GM12878 (cell line): ENCODE measurements around the gene POLE3. TPM values are rescaled to one million over a fixed set of nuclear protein-coding genes. Genes with fewer than 3 reads are reported as not detected.

Source experiments
- ATAC-seq: fragments of 200-7000 bp; cut with Tn5 transposase; 3 replicates; pipeline ENCODE4 v1.9.1; 2020; ENCODE audit warnings: mild to moderate bottlenecking, moderate library complexity
- BruUV-seq: library from RNA; stranded (reverse); fragments of 400-500 nt; replicated peaks from 2 replicates; lab custom pipeline; 2021; lab: Mats Ljungman, UMichigan
- CTCF ChIA-PET: fragments of 300-600 bp; sonication (Branson Sonifier 250); formaldehyde crosslinking; extraction: SDS; loops from one replicate; lab custom pipeline; 2021; ENCODE audit warnings: inconsistent platforms; lab: Yijun Ruan, JAX
- POLR2A ChIA-PET: fragments of 350-600 bp; formaldehyde crosslinking; extraction: SDS; loops from one replicate; lab custom pipeline; 2021; ENCODE audit warnings: inconsistent platforms; lab: Charles Lee
- RAD21 ChIA-PET: fragments of 300-600 bp; sonication (Branson Sonifier 250); formaldehyde crosslinking; loops from one replicate; lab custom pipeline; 2023; ENCODE audit warnings: antibody characterized with exemption; ENCODE audit not compliant: unreplicated experiment; lab: Charles Lee
- SMC1A ChIA-PET: fragments of 300-600 bp; sonication (Branson Sonifier 250); formaldehyde crosslinking; loops from one replicate; lab custom pipeline; 2023; ENCODE audit not compliant: unreplicated experiment, uncharacterized antibody; lab: Charles Lee
- DNase-seq: peaks from one replicate; pipeline ENCODE4 v3.0.0-alpha.2; 2011; ENCODE audit warnings: low read depth, low spot score
- FAIRE-seq: peaks from 3 replicates; lab custom pipeline; 2011; peaks lifted over from hg19 to GRCh38; lab: Jason Lieb, UNC
- H2AFZ ChIP-seq: 2 replicates; pipeline ENCODE4 v1.6.0; 2011; ENCODE audit warnings: low read depth, low read length, control low read depth; ENCODE audit not compliant: control insufficient read depth
- H3K27ac ChIP-seq: 2 replicates; pipeline ENCODE4 v1.5.1; 2011; ENCODE audit warnings: control low read depth; ENCODE audit not compliant: control insufficient read depth, insufficient read depth
- H3K27me3 ChIP-seq, 2 experiments: replicated peaks in 1 of 2; 2 replicates each; pipeline versions ENCODE4 v1.6.0 to v1.6.1; 2011; ENCODE audit warnings: low read length in 1 of 2; ENCODE audit not compliant: control insufficient read depth in 2 of 2, insufficient read depth in 2 of 2
- H3K36me3 ChIP-seq, 2 experiments: 2 replicates each; pipeline ENCODE4 v1.5.1; 2011; ENCODE audit warnings: low read length in 1 of 2; ENCODE audit not compliant: control insufficient read depth in 2 of 2, insufficient read depth in 2 of 2
- H3K4me1 ChIP-seq: 2 replicates; pipeline ENCODE4 v1.6.1; 2011; ENCODE audit warnings: mild to moderate bottlenecking, low read length, moderate library complexity, mixed read lengths; ENCODE audit not compliant: control insufficient read depth, insufficient read depth
- H3K4me2 ChIP-seq: 2 replicates; pipeline ENCODE4 v1.6.0; 2011; ENCODE audit warnings: control low read depth; ENCODE audit not compliant: control insufficient read depth, insufficient read depth
- H3K4me3 ChIP-seq: fragments of 200-600 bp; sonication (generic); 2 replicates; pipeline ENCODE4 v1.5.1; 2016
- H3K79me2 ChIP-seq: 2 replicates; pipeline ENCODE4 v1.6.0; 2011; ENCODE audit warnings: low read length; ENCODE audit not compliant: control insufficient read depth, insufficient read depth
- H3K9ac ChIP-seq: 2 replicates; pipeline ENCODE4 v1.8.0; 2011; ENCODE audit warnings: low read length, control low read depth, mixed read lengths; ENCODE audit not compliant: control insufficient read depth, insufficient read depth
- H3K9me3 ChIP-seq: replicated peaks from 3 replicates; pipeline ENCODE4 v1.5.1; 2011; ENCODE audit warnings: mild to moderate bottlenecking, low read length; ENCODE audit not compliant: control insufficient read depth, insufficient read depth
- H4K20me1 ChIP-seq: 2 replicates; pipeline ENCODE4 v1.6.0; 2011; ENCODE audit not compliant: control insufficient read depth, insufficient read depth
- CBX5 ChIP-seq: sonication (generic); IDR thresholded peaks from 2 replicates; pipeline ENCODE4 v1.6.1; 2016; ENCODE audit warnings: low read depth, moderate library complexity, mild to moderate bottlenecking, inconsistent platforms
- EED ChIP-seq: sonication (generic); IDR thresholded peaks from 2 replicates; pipeline ENCODE4 v1.6.1; 2016; ENCODE audit warnings: antibody characterized with exemption, low read depth
- GATAD2B ChIP-seq: fragments of 450-650 bp; conservative IDR thresholded peaks from 2 replicates; pipeline ENCODE4 v1.6.1; 2017; ENCODE audit warnings: low read depth, mild to moderate bottlenecking, moderate library complexity
- MEF2A ChIP-seq: IDR thresholded peaks from 2 replicates; pipeline ENCODE4 v1.6.1; 2011; ENCODE audit warnings: low read depth, mild to moderate bottlenecking, low read length, moderate library complexity; ENCODE audit not compliant: insufficient read depth
- SIN3A ChIP-seq: IDR thresholded peaks from 2 replicates; pipeline ENCODE4 v1.6.1; 2012; ENCODE audit warnings: low read depth, low read length, improper control_type of control experiment
- SREBF1 ChIP-seq: IDR thresholded peaks from 2 replicates; pipeline ENCODE4 v1.6.1; 2012; ENCODE audit warnings: mild to moderate bottlenecking, low read length
- WGBS: methylation state at CpG from one replicate; pipeline ENCODE4 v1.1.6; 2016; ENCODE audit warnings: low lambda C conversion rate; ENCODE audit not compliant: insufficient replicate concordance, insufficient coverage; ENCODE audit errors: missing lambda C conversion rate; 5-methylcytosine and 5-hydroxymethylcytosine counted together
- in situ Hi-C: fragments of 300-500 bp; cut with MboI; formaldehyde crosslinking; loops from 9 replicates; pipeline ENCODE4 v1.14.3; 2018; ENCODE audit warnings: mixed read lengths
- intact Hi-C: fragments of 100-400 bp; cut with micrococcal nuclease; formaldehyde crosslinking; loops from one replicate; pipeline ENCODE4 v1.14.2; 2022; ENCODE audit not compliant: unreplicated experiment
- polyA plus RNA-seq, 11 experiments: library from polyadenylated mRNA; depleted of rRNA in 4 of 11; unstranded in 6 of 11; stranded (reverse) in 5 of 11; fragments of >200 nt; fragmentation: Nextera tagmentation in 4 of 11; fragmentation: Illumina TruSeq in 1 of 11; extraction: Ambion mirVana in 4 of 11; extraction: Trizol in 1 of 11; gene quantifications; 1 replicate in 1 of 11; 2 replicates in 10 of 11; pipeline versions ENCODE4 v1.2.1 to v1.2.3, GENCODE V29; 2011 to 2016; ENCODE audit warnings: inconsistent platforms in 2 of 11, missing spikeins in 2 of 11, low read depth in 1 of 11
- total RNA-seq, 4 experiments: library from RNA; depleted of rRNA in 3 of 4; stranded (reverse); fragments of >200 nt in 3 of 4; fragmentation: Illumina TruSeq in 1 of 4; extraction: Trizol in 1 of 4; gene quantifications; 2 replicates each; pipeline versions ENCODE4 v1.2.1 to v1.2.3, GENCODE V29; 2013 to 2021
- TF ChIP-seq, protein P1 (sequence below): fragments of 450-650 bp; IDR thresholded peaks from 2 replicates; pipeline ENCODE4 v1.6.1; 2016; ENCODE audit warnings: mild to moderate bottlenecking
- TF ChIP-seq, protein P2 (sequence below): IDR thresholded peaks from 2 replicates; pipeline ENCODE4 v1.6.1; 2012; ENCODE audit warnings: low read depth, low read length, improper control_type of control experiment
- TF ChIP-seq, protein P3 (sequence below): fragments of 450-650 bp; conservative IDR thresholded peaks from 2 replicates; pipeline ENCODE4 v1.6.1; 2017; ENCODE audit warnings: mild to moderate bottlenecking, moderate library complexity

The POLE3 gene
- total and polyA plus RNA-seq, 10 of the 15 experiments (the other 5 are each of a cell fraction or from before 2014, with no cell fraction given) = 40.8 to 116 (median 80.2) TPM

DNA sequence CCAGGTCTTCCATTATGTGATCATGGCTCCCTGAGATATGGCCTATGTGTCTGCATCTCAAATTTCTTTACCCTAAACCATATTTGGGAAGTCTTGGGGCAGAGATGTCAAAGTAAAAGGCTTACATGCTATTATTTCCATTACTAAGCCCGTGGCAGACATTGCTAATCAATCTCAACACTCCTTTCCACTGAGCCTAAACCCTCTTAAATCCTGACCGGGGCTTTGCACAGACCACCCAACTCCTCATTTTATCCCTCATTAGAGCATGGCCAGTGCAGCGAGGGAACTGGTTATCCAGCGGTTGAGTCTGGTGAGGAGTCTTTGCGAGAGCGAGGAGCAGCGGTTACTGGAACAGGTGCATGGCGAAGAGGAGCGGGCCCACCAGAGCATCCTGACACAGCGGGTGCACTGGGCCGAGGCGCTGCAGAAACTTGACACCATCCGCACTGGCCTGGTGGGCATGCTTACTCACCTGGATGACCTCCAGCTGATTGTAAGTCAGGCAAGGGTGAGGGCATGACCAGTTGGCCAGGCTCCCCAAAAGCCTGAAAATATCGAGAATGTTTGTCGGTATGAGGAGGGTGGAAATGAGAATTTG, 50.1 kb downstream of the POLE3 start:
- WGBS = 66% methylated on average over 15 of the region's 15 CpGs
- no peak for TF ChIP-seq SREBF1
- TF ChIP-seq, protein P1, sequence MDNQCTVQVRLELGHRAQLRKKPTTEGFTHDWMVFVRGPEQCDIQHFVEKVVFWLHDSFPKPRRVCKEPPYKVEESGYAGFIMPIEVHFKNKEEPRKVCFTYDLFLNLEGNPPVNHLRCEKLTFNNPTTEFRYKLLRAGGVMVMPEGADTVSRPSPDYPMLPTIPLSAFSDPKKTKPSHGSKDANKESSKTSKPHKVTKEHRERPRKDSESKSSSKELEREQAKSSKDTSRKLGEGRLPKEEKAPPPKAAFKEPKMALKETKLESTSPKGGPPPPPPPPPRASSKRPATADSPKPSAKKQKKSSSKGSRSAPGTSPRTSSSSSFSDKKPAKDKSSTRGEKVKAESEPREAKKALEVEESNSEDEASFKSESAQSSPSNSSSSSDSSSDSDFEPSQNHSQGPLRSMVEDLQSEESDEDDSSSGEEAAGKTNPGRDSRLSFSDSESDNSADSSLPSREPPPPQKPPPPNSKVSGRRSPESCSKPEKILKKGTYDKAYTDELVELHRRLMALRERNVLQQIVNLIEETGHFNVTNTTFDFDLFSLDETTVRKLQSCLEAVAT = peak; percentile 77
- no peak for ATAC-seq
- BruUV-seq = no TSS peak
- no peak overlapping the region for H3K27ac ChIP-seq
- intact Hi-C loops (no loop called here), in situ Hi-C loops (no loop called here)
- no peak for FAIRE-seq
- H3K9me3 ChIP-seq = no peaks in the 10 kb centered on the region
- SMC1A ChIA-PET = no interaction called here
- H3K4me1 ChIP-seq = no peaks in the 10 kb centered on the region
- no peaks in the 10 kb centered on the region for H4K20me1 ChIP-seq
- H3K27me3 ChIP-seq = no peaks in the 10 kb centered on the region
- H3K4me3 ChIP-seq = no peak overlapping the region
- CTCF ChIA-PET = interaction anchor here (0.5 kb wide), 1 partner anchor 50 kb away, joined by 3 read pairs; the partner anchor contains the start of genes C9orf43 and POLE3
- POLR2A ChIA-PET = no interaction called here
- H2AFZ ChIP-seq = no peak overlapping the region
- no peaks in the 10 kb centered on the region for H3K79me2 ChIP-seq
- H3K4me2 ChIP-seq = no peak overlapping the region
- RAD21 ChIA-PET = no interaction called here
- no peak overlapping the region for H3K9ac ChIP-seq
- DNase-seq = no peak
- H3K36me3 ChIP-seq = no peaks in the 10 kb centered on the region

DNA sequence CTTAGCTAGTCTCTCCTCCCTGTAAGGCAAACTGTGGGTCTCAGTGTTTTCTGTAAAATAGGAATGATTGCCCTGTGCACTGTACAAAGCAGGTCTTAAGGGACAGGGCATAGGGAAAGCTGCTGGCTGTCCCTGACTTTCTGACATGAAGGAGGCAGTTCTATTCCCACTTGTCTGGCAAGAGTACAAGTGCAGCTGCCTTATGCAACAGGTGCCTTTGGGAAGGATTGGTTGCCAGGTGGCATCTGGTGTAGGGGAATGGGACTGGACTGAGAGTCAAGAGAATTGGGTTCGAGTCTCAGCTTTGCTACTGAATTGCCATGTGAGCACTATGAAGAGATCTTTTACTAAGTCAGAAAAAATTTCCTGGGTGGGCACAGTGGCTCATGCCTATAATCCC, 51.1 kb downstream of the POLE3 start:
- ChIA-PET POLR2A (no interaction called here), CTCF (interaction anchor here (1.0 to 1.1 kb wide), 2 partner anchors 47 to 299 kb away, joined by 3 read pairs; no protein-coding TSS in a partner anchor), RAD21 (interaction anchor here (1.6 kb wide), 1 partner anchor 11 kb away, joined by 4 read pairs; no protein-coding TSS in a partner anchor), SMC1A (no interaction called here)
- ATAC-seq (no peak), FAIRE-seq (no peak), DNase-seq (no peak)
- H3K36me3 ChIP-seq = no peaks in the 10 kb centered on the region
- intact Hi-C loops (no loop called here), in situ Hi-C loops (no loop called here)
- BruUV-seq = no TSS peak
- no peak overlapping the region for H3K4me3 ChIP-seq
- no peaks in the 10 kb centered on the region for H4K20me1 ChIP-seq
- no peaks in the 10 kb centered on the region for H3K9me3 ChIP-seq
- H3K27ac ChIP-seq = no peak overlapping the region
- no peaks in the 10 kb centered on the region for H3K27me3 ChIP-seq
- H3K4me1 ChIP-seq = no peaks in the 10 kb centered on the region
- 25% methylated on average over 1 of the region's 1 CpG for WGBS
- H3K79me2 ChIP-seq = no peaks in the 10 kb centered on the region
- no peak overlapping the region for H2AFZ ChIP-seq
- TF ChIP-seq, protein P2, sequence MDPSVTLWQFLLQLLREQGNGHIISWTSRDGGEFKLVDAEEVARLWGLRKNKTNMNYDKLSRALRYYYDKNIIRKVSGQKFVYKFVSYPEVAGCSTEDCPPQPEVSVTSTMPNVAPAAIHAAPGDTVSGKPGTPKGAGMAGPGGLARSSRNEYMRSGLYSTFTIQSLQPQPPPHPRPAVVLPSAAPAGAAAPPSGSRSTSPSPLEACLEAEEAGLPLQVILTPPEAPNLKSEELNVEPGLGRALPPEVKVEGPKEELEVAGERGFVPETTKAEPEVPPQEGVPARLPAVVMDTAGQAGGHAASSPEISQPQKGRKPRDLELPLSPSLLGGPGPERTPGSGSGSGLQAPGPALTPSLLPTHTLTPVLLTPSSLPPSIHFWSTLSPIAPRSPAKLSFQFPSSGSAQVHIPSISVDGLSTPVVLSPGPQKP = no peak
- TF ChIP-seq CBX5 (no peak), EED (no peak), GATAD2B (no peak), SIN3A (no peak), MEF2A (no peak)
- TF ChIP-seq, protein P3, sequence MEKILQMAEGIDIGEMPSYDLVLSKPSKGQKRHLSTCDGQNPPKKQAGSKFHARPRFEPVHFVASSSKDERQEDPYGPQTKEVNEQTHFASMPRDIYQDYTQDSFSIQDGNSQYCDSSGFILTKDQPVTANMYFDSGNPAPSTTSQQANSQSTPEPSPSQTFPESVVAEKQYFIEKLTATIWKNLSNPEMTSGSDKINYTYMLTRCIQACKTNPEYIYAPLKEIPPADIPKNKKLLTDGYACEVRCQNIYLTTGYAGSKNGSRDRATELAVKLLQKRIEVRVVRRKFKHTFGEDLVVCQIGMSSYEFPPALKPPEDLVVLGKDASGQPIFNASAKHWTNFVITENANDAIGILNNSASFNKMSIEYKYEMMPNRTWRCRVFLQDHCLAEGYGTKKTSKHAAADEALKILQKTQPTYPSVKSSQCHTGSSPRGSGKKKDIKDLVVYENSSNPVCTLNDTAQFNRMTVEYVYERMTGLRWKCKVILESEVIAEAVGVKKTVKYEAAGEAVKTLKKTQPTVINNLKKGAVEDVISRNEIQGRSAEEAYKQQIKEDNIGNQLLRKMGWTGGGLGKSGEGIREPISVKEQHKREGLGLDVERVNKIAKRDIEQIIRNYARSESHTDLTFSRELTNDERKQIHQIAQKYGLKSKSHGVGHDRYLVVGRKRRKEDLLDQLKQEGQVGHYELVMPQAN = no peak
- no peak overlapping the region for H3K4me2 ChIP-seq
- no peak overlapping the region for H3K9ac ChIP-seq
